Measurements from ENCODE around the gene MYD88.
A peak's percentile ranks its signal among the peaks of the same experiment; 100 is the strongest.

The MYD88 gene

GRCh38 chr3:38114052-38114874 is 24.2 kb upstream of the MYD88 start:
- DNase-seq = no peak

DNA sequence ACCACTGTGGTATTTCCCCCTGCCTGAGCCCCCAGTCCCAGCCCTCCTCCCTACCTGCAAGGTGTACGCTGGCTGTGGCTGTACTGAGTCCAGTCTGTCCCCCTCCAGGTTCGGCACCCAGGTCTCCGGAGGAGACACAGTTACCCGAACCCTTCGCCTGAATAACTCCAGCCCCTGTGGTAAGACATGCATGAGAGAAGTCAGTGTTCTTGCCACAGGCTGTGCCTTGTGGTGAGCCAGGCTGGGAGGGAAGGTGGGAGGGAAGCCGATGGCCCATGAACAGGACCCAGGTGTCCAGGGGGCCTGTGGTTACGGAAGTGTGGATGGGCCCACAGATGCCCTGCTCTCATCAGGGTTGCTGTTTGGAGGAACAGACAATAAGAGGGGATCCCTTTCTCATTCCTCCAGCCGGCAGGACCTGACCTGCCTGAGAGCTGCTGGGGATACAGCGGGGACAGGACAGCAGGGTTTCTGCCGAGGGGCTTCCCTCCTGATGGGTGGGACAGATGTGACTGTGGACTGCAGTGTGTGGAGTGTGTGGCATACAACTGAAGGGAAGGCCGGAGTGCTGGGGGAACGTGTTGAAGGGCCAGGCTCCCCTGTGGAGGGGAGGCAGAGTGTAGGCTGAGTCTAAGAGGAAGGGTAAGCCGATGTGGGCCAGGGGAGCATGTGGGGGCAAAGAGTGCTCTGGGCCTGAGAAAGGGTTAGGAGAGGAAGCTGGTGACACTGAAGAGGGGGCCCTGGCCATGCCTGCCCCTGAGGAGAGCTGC is 23.4 kb upstream of the MYD88 start:
- DNase-seq = no peak

- DNase-seq = no peak
Measured at GRCh38 chr3:38115645-38116427, 22.6 kb upstream of the MYD88 start.

- no peak for DNase-seq
Measured at GRCh38 chr3:38116471-38117162, 21.8 kb upstream of the MYD88 start.

DNA sequence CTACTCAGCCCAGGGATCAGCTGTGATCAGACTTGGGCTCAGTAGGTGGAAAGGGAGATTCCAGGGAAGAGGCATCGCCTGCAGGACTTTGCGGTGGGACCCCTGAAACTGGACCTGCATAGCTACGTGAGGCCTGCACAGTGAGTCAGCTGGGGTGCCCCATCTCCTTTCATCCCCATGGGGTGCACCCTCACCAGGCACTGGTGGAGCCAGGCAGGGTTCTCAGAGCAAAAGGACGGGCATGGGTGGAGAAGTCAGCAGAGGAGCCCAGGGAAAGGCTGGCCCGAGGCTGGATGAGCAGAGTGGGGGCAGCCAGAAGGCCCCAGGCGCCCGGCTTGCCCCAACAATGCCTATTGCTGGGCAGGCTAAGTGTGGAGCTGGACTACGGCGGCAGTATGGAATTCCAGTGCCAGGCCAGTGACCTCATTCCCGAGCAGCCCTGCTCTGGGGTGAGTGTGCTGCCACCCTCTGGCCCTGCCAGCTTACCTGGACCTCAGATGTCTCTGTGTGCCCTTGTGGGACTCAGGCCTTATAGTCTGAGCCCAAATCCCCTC is 21.2 kb upstream of the MYD88 start:
- no peak for DNase-seq

- peak; percentile 74 to 77 for DNase-seq
Measured at GRCh38 chr3:38117748-38118420, 20.6 kb upstream of the MYD88 start.

DNA sequence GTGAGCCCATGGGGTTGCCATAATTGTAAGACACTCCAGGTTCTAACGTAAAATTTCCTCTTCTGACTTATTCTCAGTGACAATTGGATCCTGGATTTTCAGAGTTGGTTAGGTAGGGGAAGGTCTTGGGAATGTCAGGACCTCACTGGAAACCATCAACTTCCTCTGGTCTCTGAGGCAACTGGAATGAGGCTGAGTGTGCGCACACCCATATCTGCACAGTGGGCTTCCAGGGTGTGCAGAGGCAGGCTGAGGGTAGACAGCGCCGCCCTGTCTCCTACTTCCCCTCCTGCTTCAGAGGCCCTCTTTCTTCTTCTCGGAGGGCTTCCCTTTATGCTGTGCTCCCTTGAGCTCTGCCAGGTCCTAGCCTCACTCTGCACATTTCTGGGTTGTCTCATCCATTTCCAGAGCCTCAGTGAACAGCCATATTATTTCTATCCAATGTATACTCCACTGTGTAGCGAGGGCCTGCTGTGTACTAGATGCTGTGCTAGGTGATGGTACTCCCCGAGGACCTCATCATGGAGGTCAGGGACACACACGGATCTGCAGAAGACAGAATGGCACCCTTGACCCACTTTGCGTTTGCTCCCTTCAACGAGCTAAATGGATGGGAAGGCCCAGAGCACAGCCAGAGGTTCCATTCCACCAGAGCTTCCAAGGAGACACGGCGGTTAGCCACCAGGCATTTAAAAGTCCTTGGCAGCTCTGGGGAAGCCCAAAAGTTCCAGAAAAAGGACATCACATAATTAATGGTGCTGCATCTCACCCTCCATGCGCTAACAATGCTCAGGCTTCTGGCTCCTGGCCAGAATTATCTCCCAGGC is 19.8 kb upstream of the MYD88 start:
- DNase-seq = no peak

GRCh38 chr3:38119248-38119544 is 19.3 kb upstream of the MYD88 start:
- no peak for DNase-seq

GRCh38 chr3:38119821-38120692 is 18.4 kb upstream of the MYD88 start:
- no peak for DNase-seq

- no peak for DNase-seq
Measured at GRCh38 chr3:38120693-38121450, 17.6 kb upstream of the MYD88 start.

- no peak for DNase-seq
Measured at GRCh38 chr3:38121451-38121831, 17.0 kb upstream of the MYD88 start.

DNA sequence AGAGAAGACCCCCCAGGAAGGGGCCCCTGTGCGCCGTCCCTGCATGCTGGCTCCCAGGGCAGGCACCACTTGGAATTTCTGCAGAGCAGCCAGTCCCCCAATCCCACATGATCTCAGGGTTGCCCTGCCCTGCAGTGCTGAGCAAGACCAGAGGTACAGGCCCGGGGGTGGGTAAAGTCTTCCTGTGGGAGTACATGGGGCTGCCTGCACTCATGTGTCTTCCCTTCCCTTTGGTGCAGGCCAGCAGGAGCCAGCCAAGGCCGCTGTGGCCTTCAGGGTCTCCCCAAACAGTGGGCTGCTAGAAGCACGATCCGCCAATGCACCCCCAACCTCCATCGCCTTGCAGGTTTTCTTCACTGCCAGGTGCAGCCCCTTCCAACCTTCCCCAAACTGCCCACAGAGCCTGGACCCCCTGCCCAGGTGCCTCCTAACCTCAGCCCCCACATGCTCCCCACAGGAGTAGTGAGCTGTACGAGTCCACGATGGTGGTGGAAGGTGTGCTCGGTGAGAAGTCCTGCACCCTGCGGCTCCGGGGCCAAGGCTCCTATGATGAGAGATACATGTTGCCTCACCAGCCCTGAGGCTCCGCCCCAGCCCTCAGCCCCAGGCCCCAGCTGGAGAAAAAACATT is 16.5 kb upstream of the MYD88 start:
- no peak for DNase-seq

DNA sequence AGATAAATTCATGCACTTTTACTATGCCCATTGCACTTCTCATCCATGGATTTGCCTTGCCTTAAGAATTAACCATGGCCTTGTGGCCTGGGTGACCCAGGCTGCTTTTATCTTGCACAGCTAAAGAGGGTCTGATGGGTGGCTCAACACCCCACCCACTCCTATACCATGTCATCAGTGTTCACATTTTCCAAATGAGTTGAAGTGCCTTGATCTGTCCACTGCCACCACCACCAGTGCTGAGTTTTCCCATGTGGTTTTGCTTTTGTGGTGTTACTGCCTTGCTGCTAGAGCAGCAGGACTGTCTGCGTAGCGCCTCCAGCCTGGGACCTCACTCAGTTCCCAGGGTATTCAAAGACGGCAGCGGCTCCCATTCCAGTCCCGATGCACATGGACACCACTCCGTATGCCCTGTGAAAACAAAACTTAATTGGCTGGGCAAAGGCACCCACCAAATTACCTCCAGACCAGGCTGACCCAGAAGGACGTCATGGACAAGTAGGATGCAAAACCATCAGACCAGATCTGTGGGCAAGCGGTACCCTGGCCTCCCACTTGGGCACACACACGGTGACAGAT is 15.7 kb upstream of the MYD88 start:
- no peak for DNase-seq

DNA sequence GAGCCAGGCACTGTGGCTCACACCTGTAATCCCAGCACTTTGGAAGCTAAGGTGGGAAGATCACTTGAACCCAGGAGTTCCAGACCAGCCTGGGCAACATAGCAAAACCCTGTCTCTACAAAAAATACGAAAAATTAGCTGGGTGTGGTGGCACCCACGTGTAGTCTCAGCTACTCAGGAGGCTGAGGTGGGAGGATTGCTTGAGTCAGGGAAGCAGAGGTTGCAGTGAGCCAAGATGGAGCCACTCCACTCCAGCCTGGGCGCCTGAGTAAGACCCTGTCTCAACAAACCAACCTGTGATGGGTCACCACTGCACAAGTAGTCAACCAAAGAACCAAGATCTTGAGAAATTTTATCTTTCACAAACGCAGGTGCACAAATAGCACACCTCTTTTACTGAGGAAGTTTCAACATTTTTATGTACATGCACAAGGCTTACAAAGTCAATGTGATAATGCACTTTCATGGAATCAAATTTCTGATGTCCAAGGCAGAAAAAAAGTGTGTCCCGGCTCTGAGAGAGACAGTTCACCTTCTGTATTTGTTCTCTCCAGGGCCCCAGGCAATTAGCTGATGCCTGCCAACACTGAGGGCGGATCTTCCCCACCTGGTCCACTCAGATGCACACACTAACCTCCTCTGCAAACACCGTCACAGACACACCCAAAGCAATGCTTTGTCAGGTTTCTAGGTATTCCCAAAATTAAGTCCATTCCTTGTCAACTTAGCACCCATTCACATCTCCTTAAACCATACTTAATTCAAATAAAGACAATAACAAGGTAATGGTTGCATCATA is 13.9 kb upstream of the MYD88 start:
- no peak for DNase-seq

DNA sequence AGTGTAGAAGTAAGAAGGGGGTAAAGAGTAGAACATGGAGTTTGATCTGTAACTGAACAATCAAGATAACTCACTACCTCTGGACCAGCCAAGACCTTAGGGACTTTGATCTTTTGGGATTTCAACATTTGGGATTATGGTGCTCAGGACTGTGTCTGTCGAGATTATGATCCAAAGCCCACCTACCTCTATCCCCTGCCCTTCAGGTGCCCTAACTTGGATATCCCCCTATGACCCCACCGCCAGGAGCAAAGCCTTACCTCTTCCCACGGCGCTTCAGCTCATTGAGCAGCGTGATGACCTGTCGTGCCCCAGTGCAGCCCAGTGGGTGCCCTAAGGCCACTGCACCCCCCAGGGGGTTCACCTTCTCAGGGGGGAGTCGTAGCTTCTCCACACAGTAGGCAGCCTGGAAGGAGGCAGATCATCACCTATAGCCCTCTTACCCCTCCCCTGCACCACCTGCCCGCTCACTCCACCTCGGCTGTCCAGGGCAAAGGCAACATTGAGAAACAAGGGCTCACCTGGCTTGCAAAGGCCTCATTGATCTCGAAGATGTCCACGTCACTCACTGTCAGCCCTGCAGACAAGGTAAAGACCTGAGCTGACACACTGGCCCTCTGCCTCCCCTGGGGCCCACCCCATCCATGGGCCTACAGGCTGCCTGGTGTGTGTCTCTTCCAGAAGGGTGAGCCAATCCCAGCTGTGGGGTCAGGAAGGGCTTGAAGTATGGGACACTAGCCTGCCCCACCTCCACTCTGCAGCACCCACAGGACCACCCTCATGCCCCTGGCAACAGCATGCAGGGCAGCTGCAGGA is 12.9 kb upstream of the MYD88 start:
- no peak for DNase-seq

- DNase-seq = no peak
Measured at GRCh38 chr3:38126121-38126892, 12.2 kb upstream of the MYD88 start.

All from CD4-positive, alpha-beta T cell treated with Interleukin-1 beta for 1 hour (primary cell).